HepG2 (cell line): ENCODE measurements around the gene CTF1. TPM values are rescaled to one million over a fixed set of nuclear protein-coding genes. Genes with fewer than 3 reads are reported as not detected.

Experiments
- ATAC-seq: fragments of 200-7000 bp; cut with Tn5 transposase; 3 replicates; pipeline ENCODE4 v1.9.1; 2020; ENCODE audit warnings: mild to moderate bottlenecking, moderate library complexity
- BruUV-seq: library from RNA; stranded (reverse); fragments of 400-500 nt; replicated peaks from 2 replicates; lab custom pipeline; 2021; lab: Mats Ljungman, UMichigan
- CTCF ChIA-PET: fragments of 300-600 bp; formaldehyde crosslinking; extraction: SDS; loops from one replicate; lab custom pipeline; 2021; ENCODE audit warnings: low total read pairs, inconsistent platforms, low intra/inter-chr PET ratio; lab: Yijun Ruan, JAX
- POLR2A ChIA-PET: fragments of 350-600 bp; sonication (Branson Sonifier 250); formaldehyde crosslinking; loops from one replicate; lab custom pipeline; 2020; ENCODE audit warnings: antibody characterized with exemption, inconsistent platforms; lab: Yijun Ruan, JAX
- DNase-seq: peaks from one replicate; pipeline ENCODE4 v3.0.0-alpha.2; 2015; ENCODE audit warnings: low spot score
- FAIRE-seq: peaks from 3 replicates; lab custom pipeline; 2011; peaks lifted over from hg19 to GRCh38; lab: Jason Lieb, UNC
- H2AFZ ChIP-seq: one replicate; pipeline ENCODE4 v1.6.1; 2011; ENCODE audit warnings: low read length, inconsistent platforms
- H3K27ac ChIP-seq: fragments of 300-600 bp; 3 replicates; pipeline ENCODE4 v1.8.0; 2011; ENCODE audit warnings: mixed run types, mild to moderate bottlenecking, mixed read lengths, low read length, inconsistent platforms; ENCODE audit not compliant: insufficient read depth; ENCODE audit errors: extremely low read length
- H3K27me3 ChIP-seq, 2 experiments: fragments of 200-600 bp in 1 of 2; 2 replicates in 1 of 2; 3 replicates in 1 of 2; pipeline versions ENCODE4 v1.6.0 to v1.8.0; 2011; ENCODE audit warnings: low read length in 2 of 2, mild to moderate bottlenecking in 2 of 2, moderate library complexity in 2 of 2, inconsistent platforms in 1 of 2; ENCODE audit not compliant: insufficient read depth in 2 of 2, control insufficient read depth in 1 of 2
- H3K36me3 ChIP-seq, 2 experiments: fragments of 200-600 bp in 1 of 2; replicated peaks in 1 of 2; 2 replicates in 1 of 2; 3 replicates in 1 of 2; pipeline versions ENCODE4 v1.5.1 to v1.8.0; 2011; ENCODE audit warnings: low read length in 2 of 2, inconsistent platforms in 1 of 2; ENCODE audit not compliant: insufficient read depth in 2 of 2, control insufficient read depth in 1 of 2
- H3K4me1 ChIP-seq: 2 replicates; pipeline ENCODE4 v1.5.1; 2012; ENCODE audit warnings: low read length, inconsistent platforms; ENCODE audit not compliant: insufficient read depth
- H3K4me2 ChIP-seq: 2 replicates; pipeline ENCODE4 v1.6.0; 2011; ENCODE audit warnings: low read depth, low read length, inconsistent platforms
- H3K4me3 ChIP-seq, 3 experiments: fragments of 200-600 bp in 1 of 3; sonication (generic), shearing (Covaris generic) in 1 of 3; replicated peaks in 1 of 3; 2 replicates each; pipeline ENCODE4 v1.5.1; 2011 to 2016; ENCODE audit warnings: low read length in 3 of 3, inconsistent platforms in 2 of 3, low read depth in 2 of 3, mild to moderate bottlenecking in 2 of 3, control low read depth in 1 of 3, mixed read lengths in 1 of 3; ENCODE audit not compliant: insufficient read depth in 1 of 3
- H3K79me2 ChIP-seq: one replicate; pipeline ENCODE4 v1.6.1; 2011; ENCODE audit warnings: low read length, inconsistent platforms; ENCODE audit not compliant: insufficient read depth
- H3K9ac ChIP-seq: 2 replicates; pipeline ENCODE4 v1.6.0; 2011; ENCODE audit warnings: mild to moderate bottlenecking, low read depth, low read length, inconsistent platforms; ENCODE audit not compliant: insufficient read depth
- H3K9me3 ChIP-seq: 2 replicates; pipeline ENCODE4 v1.5.1; 2012; ENCODE audit warnings: mild to moderate bottlenecking, low read length
- H4K20me1 ChIP-seq: 2 replicates; pipeline ENCODE4 v1.6.0; 2011; ENCODE audit warnings: inconsistent platforms, mild to moderate bottlenecking, low read length, moderate library complexity; ENCODE audit not compliant: insufficient read depth
- FOXC1 ChIP-seq: sonication (generic); formaldehyde crosslinking; IDR thresholded peaks from 2 replicates; pipeline ENCODE4 v1.8.0; 2022; ENCODE audit warnings: mild to moderate bottlenecking, missing genetic modification reagents, borderline replicate concordance
- KLF16 ChIP-seq, 2 experiments: sonication (generic) in 1 of 2; formaldehyde crosslinking in 1 of 2; IDR thresholded peaks; 2 replicates each; pipeline versions ENCODE4 v1.6.1 to v1.8.0; 2016 to 2023; ENCODE audit warnings: missing genetic modification reagents in 2 of 2, missing compliant biosample characterization in 1 of 2
- LCORL ChIP-seq, 2 experiments: fragments of 450-650 bp in 1 of 2; sonication (generic) in 1 of 2; formaldehyde crosslinking in 1 of 2; IDR thresholded peaks; 2 replicates each; pipeline versions ENCODE4 v1.5.0 to v1.6.1; 2017 to 2020; ENCODE audit warnings: antibody characterized with exemption in 1 of 2, missing genetic modification reagents in 1 of 2
- MTF2 ChIP-seq: sonication (generic); formaldehyde crosslinking; IDR thresholded peaks from 2 replicates; pipeline ENCODE4 v1.5.0; 2020; ENCODE audit warnings: missing genetic modification reagents, borderline replicate concordance
- NBN ChIP-seq: fragments of 450-650 bp; conservative IDR thresholded peaks from 2 replicates; pipeline ENCODE4 v1.6.1; 2017
- NFE2 ChIP-seq: sonication (generic); formaldehyde crosslinking; IDR thresholded peaks from 2 replicates; pipeline ENCODE4 v1.4.0; 2020; ENCODE audit warnings: missing genetic modification reagents
- RXRB ChIP-seq: IDR thresholded peaks from 2 replicates; pipeline ENCODE4 v1.6.1; 2016; ENCODE audit warnings: borderline replicate concordance, missing genetic modification reagents, missing compliant biosample characterization
- ZNF788 ChIP-seq: sonication (generic); formaldehyde crosslinking; IDR thresholded peaks from 2 replicates; pipeline ENCODE4 v1.5.0; 2020; ENCODE audit warnings: mild to moderate bottlenecking, missing genetic modification reagents, borderline replicate concordance
- ZSCAN25 ChIP-seq: sonication (generic); formaldehyde crosslinking; IDR thresholded peaks from 2 replicates; pipeline ENCODE4 v1.8.0; 2022; ENCODE audit warnings: mild to moderate bottlenecking, missing genetic modification reagents
- WGBS: methylation state at CpG from one replicate; pipeline ENCODE4 v1.1.6; 2017; ENCODE audit warnings: low lambda C conversion rate; 5-methylcytosine and 5-hydroxymethylcytosine counted together
- in situ Hi-C: cut with HindIII; loops from 2 replicates; pipeline ENCODE4 v1.10.0; 2017; ENCODE audit warnings: low pct_unique_long_range_greater_than_20kb; ENCODE audit not compliant: extremely low pct_ligation_motif_present
- intact Hi-C: fragments of 100-400 bp; cut with micrococcal nuclease; formaldehyde crosslinking; loops from one replicate; pipeline ENCODE4 v1.10.0; 2022; ENCODE audit not compliant: unreplicated experiment
- polyA plus RNA-seq, 8 experiments: library from polyadenylated mRNA; depleted of rRNA in 3 of 8; stranded (reverse) in 7 of 8; unstranded in 1 of 8; fragments of >200 nt; fragmentation: Illumina TruSeq in 4 of 8; extraction: Trizol in 4 of 8; gene quantifications; 2 replicates each; pipeline versions ENCODE4 v1.2.1 to v1.2.3, GENCODE V29; 2011 to 2016; ENCODE audit warnings: low read depth in 4 of 8, missing spikeins in 1 of 8, mixed read lengths in 1 of 8; ENCODE audit not compliant: insufficient read depth in 1 of 8
- total RNA-seq, 5 experiments: library from RNA; depleted of rRNA; stranded (reverse); fragments of >200 nt; fragmentation: Illumina TruSeq; extraction: Trizol; gene quantifications; 2 replicates each; pipeline ENCODE4 v1.2.3, GENCODE V29; 2016; ENCODE audit warnings: low read depth in 1 of 5
- TF ChIP-seq, protein P1 (sequence below): sonication (generic); formaldehyde crosslinking; IDR thresholded peaks from 2 replicates; pipeline ENCODE4 v1.5.0; 2020; ENCODE audit warnings: mild to moderate bottlenecking, missing genetic modification reagents
- TF ChIP-seq, protein P2 (sequence below): sonication (generic); formaldehyde crosslinking; conservative IDR thresholded peaks from 2 replicates; pipeline ENCODE4 v1.5.0; 2020; ENCODE audit warnings: missing genetic modification reagents
- TF ChIP-seq, protein P3 (sequence below), 2 experiments: sonication (generic) in 1 of 2; formaldehyde crosslinking in 1 of 2; IDR thresholded peaks; 2 replicates each; pipeline versions ENCODE4 v1.6.1 to v1.9.0; 2014 to 2022; ENCODE audit warnings: antibody characterized with exemption in 1 of 2, borderline replicate concordance in 1 of 2, inconsistent platforms in 1 of 2, low read depth in 1 of 2, missing genetic modification reagents in 1 of 2
- TF ChIP-seq, protein P4 (sequence below): sonication (generic); formaldehyde crosslinking; IDR thresholded peaks from 2 replicates; pipeline ENCODE4 v1.5.0; 2020; ENCODE audit warnings: missing genetic modification reagents, mild to moderate bottlenecking, borderline replicate concordance

CTF1 gene
- total and polyA plus RNA-seq, 2 of the 13 experiments (the other 11 are each of a cell fraction or from before 2014, with no cell fraction given) = 0.13 to 1.8 TPM

DNA sequence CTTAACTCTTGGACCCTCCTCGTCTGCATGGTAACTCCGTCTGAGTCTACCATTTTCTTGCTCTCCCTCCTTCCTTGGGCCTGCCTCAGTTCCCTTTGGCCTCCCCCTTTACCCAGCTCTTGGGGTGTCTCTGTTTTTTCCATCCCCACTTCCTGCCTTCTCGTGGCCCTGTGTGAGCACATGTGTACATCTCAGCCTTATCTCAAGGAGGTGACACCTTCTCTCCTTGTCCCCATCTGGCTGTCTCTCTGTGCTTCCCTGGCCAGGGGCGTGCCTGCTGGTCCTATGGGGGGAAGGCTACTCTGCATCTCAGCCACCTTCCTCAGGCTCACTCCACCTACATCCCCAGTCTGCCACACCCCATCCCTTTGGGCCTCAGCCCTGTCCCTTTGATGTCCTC is 6.6 kb downstream of the CTF1 start:
- H3K9me3 ChIP-seq = no peaks in the 10 kb centered on the region
- CTCF ChIA-PET = interaction anchor here (1.0 to 2.1 kb wide), 2 partner anchors 19 to 58 kb away, joined by 3 to 25 read pairs; no protein-coding TSS in a partner anchor
- no peak overlapping the region for H3K27ac ChIP-seq
- FAIRE-seq (no peak), DNase-seq (no peak), ATAC-seq (no peak)
- H4K20me1 ChIP-seq = no peaks in the 10 kb centered on the region
- H3K4me3 ChIP-seq = no peak overlapping the region
- H3K4me2 ChIP-seq = no peak overlapping the region
- no peak overlapping the region for H3K9ac ChIP-seq
- intact Hi-C loops (loop anchor here (2.0 kb wide), 1 partner anchor 58 kb away; no protein-coding TSS in a partner anchor), in situ Hi-C loops (no loop called here)
- peaks cover 68% of the 10 kb centered on the region for H3K4me1 ChIP-seq
- no peaks in the 10 kb centered on the region for H3K27me3 ChIP-seq
- no peaks in the 10 kb centered on the region for H3K79me2 ChIP-seq
- H2AFZ ChIP-seq = no peak overlapping the region
- POLR2A ChIA-PET = interaction anchor here (0.6 to 3.6 kb wide), 10 partner anchors 11 to 155 kb away, joined by 3 to 29 read pairs (median 6); partner anchors contain the start of gene PHKG2
- BruUV-seq = no TSS peak
- 84% methylated on average over 4 of the region's 4 CpGs for WGBS
- no peaks in the 10 kb centered on the region for H3K36me3 ChIP-seq
- TF ChIP-seq ZNF788 (CRISPR knock-in tag) (0 out of 2 replicates have a peak, but pooled peaks have one; percentile 22), KLF16 (CRISPR knock-in tag; IDR thresholded peaks at IDR 0.05) (no peak), RXRB (no peak), MTF2 (CRISPR knock-in tag) (0 out of 2 replicates have a peak, but pooled peaks have one; percentile 24), NFE2 (CRISPR knock-in tag) (no peak), NBN (no peak), LCORL (IDR thresholded peaks at IDR 0.05) (no peak), LCORL (CRISPR knock-in tag; IDR thresholded peaks at IDR 0.05) (0 out of 2 replicates have a peak, but pooled peaks have one; percentile 22), FOXC1 (0 out of 2 replicates have a peak, but pooled peaks have one; percentile 4), ZSCAN25 (CRISPR knock-in tag) (no peak)
- TF ChIP-seq, protein P1, sequence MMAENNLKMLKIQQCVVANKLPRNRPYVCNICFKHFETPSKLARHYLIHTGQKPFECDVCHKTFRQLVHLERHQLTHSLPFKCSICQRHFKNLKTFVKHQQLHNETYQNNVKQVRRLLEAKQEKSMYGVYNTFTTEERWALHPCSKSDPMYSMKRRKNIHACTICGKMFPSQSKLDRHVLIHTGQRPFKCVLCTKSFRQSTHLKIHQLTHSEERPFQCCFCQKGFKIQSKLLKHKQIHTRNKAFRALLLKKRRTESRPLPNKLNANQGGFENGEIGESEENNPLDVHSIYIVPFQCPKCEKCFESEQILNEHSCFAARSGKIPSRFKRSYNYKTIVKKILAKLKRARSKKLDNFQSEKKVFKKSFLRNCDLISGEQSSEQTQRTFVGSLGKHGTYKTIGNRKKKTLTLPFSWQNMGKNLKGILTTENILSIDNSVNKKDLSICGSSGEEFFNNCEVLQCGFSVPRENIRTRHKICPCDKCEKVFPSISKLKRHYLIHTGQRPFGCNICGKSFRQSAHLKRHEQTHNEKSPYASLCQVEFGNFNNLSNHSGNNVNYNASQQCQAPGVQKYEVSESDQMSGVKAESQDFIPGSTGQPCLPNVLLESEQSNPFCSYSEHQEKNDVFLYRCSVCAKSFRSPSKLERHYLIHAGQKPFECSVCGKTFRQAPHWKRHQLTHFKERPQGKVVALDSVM (CRISPR knock-in tag) = peak; percentile 3; the same call in 1 of the 2 replicates
- TF ChIP-seq, protein P2, sequence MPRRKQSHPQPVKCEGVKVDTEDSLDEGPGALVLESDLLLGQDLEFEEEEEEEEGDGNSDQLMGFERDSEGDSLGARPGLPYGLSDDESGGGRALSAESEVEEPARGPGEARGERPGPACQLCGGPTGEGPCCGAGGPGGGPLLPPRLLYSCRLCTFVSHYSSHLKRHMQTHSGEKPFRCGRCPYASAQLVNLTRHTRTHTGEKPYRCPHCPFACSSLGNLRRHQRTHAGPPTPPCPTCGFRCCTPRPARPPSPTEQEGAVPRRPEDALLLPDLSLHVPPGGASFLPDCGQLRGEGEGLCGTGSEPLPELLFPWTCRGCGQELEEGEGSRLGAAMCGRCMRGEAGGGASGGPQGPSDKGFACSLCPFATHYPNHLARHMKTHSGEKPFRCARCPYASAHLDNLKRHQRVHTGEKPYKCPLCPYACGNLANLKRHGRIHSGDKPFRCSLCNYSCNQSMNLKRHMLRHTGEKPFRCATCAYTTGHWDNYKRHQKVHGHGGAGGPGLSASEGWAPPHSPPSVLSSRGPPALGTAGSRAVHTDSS (CRISPR knock-in tag) = no peak
- TF ChIP-seq, protein P3, sequence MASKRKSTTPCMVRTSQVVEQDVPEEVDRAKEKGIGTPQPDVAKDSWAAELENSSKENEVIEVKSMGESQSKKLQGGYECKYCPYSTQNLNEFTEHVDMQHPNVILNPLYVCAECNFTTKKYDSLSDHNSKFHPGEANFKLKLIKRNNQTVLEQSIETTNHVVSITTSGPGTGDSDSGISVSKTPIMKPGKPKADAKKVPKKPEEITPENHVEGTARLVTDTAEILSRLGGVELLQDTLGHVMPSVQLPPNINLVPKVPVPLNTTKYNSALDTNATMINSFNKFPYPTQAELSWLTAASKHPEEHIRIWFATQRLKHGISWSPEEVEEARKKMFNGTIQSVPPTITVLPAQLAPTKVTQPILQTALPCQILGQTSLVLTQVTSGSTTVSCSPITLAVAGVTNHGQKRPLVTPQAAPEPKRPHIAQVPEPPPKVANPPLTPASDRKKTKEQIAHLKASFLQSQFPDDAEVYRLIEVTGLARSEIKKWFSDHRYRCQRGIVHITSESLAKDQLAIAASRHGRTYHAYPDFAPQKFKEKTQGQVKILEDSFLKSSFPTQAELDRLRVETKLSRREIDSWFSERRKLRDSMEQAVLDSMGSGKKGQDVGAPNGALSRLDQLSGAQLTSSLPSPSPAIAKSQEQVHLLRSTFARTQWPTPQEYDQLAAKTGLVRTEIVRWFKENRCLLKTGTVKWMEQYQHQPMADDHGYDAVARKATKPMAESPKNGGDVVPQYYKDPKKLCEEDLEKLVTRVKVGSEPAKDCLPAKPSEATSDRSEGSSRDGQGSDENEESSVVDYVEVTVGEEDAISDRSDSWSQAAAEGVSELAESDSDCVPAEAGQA (IDR thresholded peaks at IDR 0.05; ENCODE audit: low read depth) = no peak
- TF ChIP-seq, protein P3 (CRISPR knock-in tag; IDR thresholded peaks at IDR 0.05; ENCODE audit: borderline replicate concordance) = no peak
- TF ChIP-seq, protein P4, sequence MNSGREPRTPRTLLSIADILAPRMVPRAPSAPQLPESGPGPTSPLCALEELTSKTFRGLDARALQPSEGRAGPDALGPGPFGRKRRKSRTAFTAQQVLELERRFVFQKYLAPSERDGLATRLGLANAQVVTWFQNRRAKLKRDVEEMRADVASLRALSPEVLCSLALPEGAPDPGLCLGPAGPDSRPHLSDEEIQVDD (CRISPR knock-in tag) = no peak
